Neural progenitor cell (in vitro differentiated cells): Measurements from ENCODE around the gene SGCD. TPM values are rescaled to one million over a fixed set of nuclear protein-coding genes. Genes with fewer than 3 reads are reported as not detected.

Experiments
- DNase-seq: peaks from one replicate; pipeline ENCODE4 v3.0.0-alpha.2; 2016; ENCODE audit warnings: low spot score
- H2AFZ ChIP-seq: fragments of 200-600 bp; sonication (generic); replicated peaks from 2 replicates; pipeline ENCODE4 v1.6.1; 2016; ENCODE audit warnings: antibody characterized with exemption
- H3F3A ChIP-seq: fragments of 200-600 bp; sonication (generic); 2 replicates; pipeline ENCODE4 v1.6.1; 2016; ENCODE audit warnings: antibody characterized with exemption, low read depth
- H3K27ac ChIP-seq: fragments of 200-600 bp; sonication (generic); 2 replicates; pipeline ENCODE4 v1.5.1; 2016; ENCODE audit warnings: mild to moderate bottlenecking
- H3K27me3 ChIP-seq: fragments of 200-600 bp; sonication (generic); 2 replicates; pipeline ENCODE4 v1.6.1; 2016; ENCODE audit warnings: mild to moderate bottlenecking, moderate library complexity
- H3K36me3 ChIP-seq: fragments of 200-600 bp; sonication (generic); 2 replicates; pipeline ENCODE4 v1.5.1; 2016
- H3K4me1 ChIP-seq: fragments of 200-600 bp; sonication (generic); 2 replicates; pipeline ENCODE4 v1.6.1; 2016; ENCODE audit warnings: mixed run types
- H3K4me2 ChIP-seq: fragments of 200-600 bp; sonication (generic); 2 replicates; pipeline ENCODE4 v1.6.1; 2016
- H3K4me3 ChIP-seq: fragments of 200-600 bp; sonication (generic); 2 replicates; pipeline ENCODE4 v1.5.1; 2016
- H3K79me2 ChIP-seq: fragments of 200-600 bp; sonication (generic); 2 replicates; pipeline ENCODE4 v1.6.1; 2016; ENCODE audit warnings: low read depth
- H3K9ac ChIP-seq: fragments of 200-600 bp; sonication (generic); 2 replicates; pipeline ENCODE4 v1.6.1; 2016
- H3K9me3 ChIP-seq: fragments of 200-600 bp; sonication (generic); 2 replicates; pipeline ENCODE4 v1.5.1; 2016; ENCODE audit warnings: low read depth
- H4K20me1 ChIP-seq: fragments of 200-600 bp; sonication (generic); 2 replicates; pipeline ENCODE4 v1.6.1; 2016; ENCODE audit warnings: low read depth
- H3K27ac Mint-ChIP-seq: 3 replicates; pipeline ENCODE4 v1.8.0; 2021; ENCODE audit warnings: mixed read lengths
- H3K27me3 Mint-ChIP-seq: 2 replicates; pipeline ENCODE4 v1.8.0; 2022; ENCODE audit warnings: low read depth, mild to moderate bottlenecking, inconsistent platforms, moderate library complexity, mixed read lengths; ENCODE audit not compliant: insufficient read depth
- H3K36me3 Mint-ChIP-seq: 3 replicates; pipeline ENCODE4 v1.8.0; 2021; ENCODE audit warnings: mixed read lengths
- H3K4me1 Mint-ChIP-seq: 3 replicates; pipeline ENCODE4 v1.8.0; 2021; ENCODE audit warnings: mixed read lengths
- H3K4me3 Mint-ChIP-seq: 3 replicates; pipeline ENCODE4 v1.8.0; 2021; ENCODE audit warnings: mild to moderate bottlenecking, moderate library complexity, mixed read lengths
- H3K9me3 Mint-ChIP-seq: 3 replicates; pipeline ENCODE4 v1.8.0; 2020; ENCODE audit warnings: mixed read lengths
- CTCF ChIP-seq: fragments of 200-600 bp; sonication (generic); IDR thresholded peaks from 2 replicates; pipeline ENCODE4 v1.5.1; 2017; ENCODE audit warnings: antibody characterized with exemption, mild to moderate bottlenecking
- EZH2 ChIP-seq: fragments of 200-600 bp; sonication (generic); IDR thresholded peaks from 2 replicates; pipeline ENCODE4 v1.6.1; 2017; ENCODE audit warnings: antibody characterized with exemption, mild to moderate bottlenecking, moderate library complexity
- EZH2phosphoT487 ChIP-seq: fragments of 200-600 bp; sonication (generic); IDR thresholded peaks from 2 replicates; pipeline ENCODE4 v1.6.1; 2017; ENCODE audit warnings: antibody characterized with exemption
- total RNA-seq: library from RNA; depleted of rRNA; stranded (reverse); fragments of >200 nt; gene quantifications from 2 replicates; pipeline ENCODE4 v1.2.3, GENCODE V29; 2015; ENCODE audit warnings: low replicate concordance

SGCD gene
- total RNA-seq, 1 donor from 2014 or later = not detected

- Mint-ChIP-seq H3K4me1 (no peaks in the 10 kb centered on the region), H3K27ac (no peak overlapping the region), H3K4me3 (no peak overlapping the region), H3K36me3 (no peaks in the 10 kb centered on the region), H3K9me3 (no peaks in the 10 kb centered on the region), H3K27me3 (peaks cover 2% of the 10 kb centered on the region)
- Histone ChIP-seq H3K79me2 (no peaks in the 10 kb centered on the region), H3K27me3 (no peaks in the 10 kb centered on the region), H3F3A (no peaks in the 10 kb centered on the region), H4K20me1 (no peaks in the 10 kb centered on the region), H3K4me3 (no peak overlapping the region), H3K9me3 (no peaks in the 10 kb centered on the region), H2AFZ (no peak overlapping the region), H3K4me2 (no peak overlapping the region), H3K4me1 (no peaks in the 10 kb centered on the region), H3K9ac (no peak overlapping the region), H3K27ac (no peak overlapping the region), H3K36me3 (no peaks in the 10 kb centered on the region)
- no peak for DNase-seq
- no peak for TF ChIP-seq CTCF
- TF ChIP-seq EZH2phosphoT487 = no peak
- TF ChIP-seq EZH2 = no peak
Measured at GRCh38 chr5:156617426-156617825, 290.5 kb downstream of the SGCD start.

GRCh38 chr5:156618601-156619000 lies 291.6 kb downstream of the SGCD start:
- Histone ChIP-seq H4K20me1 (no peaks in the 10 kb centered on the region), H2AFZ (no peak overlapping the region), H3K79me2 (no peaks in the 10 kb centered on the region), H3K9me3 (no peaks in the 10 kb centered on the region), H3K4me2 (no peak overlapping the region), H3K27me3 (no peaks in the 10 kb centered on the region), H3K4me3 (no peak overlapping the region), H3F3A (no peaks in the 10 kb centered on the region), H3K36me3 (no peaks in the 10 kb centered on the region), H3K9ac (no peak overlapping the region), H3K4me1 (no peaks in the 10 kb centered on the region), H3K27ac (no peak overlapping the region)
- Mint-ChIP-seq H3K27ac (no peak overlapping the region), H3K36me3 (no peaks in the 10 kb centered on the region), H3K27me3 (peaks cover 2% of the 10 kb centered on the region), H3K9me3 (no peaks in the 10 kb centered on the region), H3K4me3 (no peak overlapping the region), H3K4me1 (peaks cover 6% of the 10 kb centered on the region)
- DNase-seq = no peak
- no peak for TF ChIP-seq EZH2phosphoT487
- no peak for TF ChIP-seq CTCF
- no peak for TF ChIP-seq EZH2

GRCh38 chr5:156621719-156622118 lies 294.8 kb downstream of the SGCD start:
- H3K79me2 ChIP-seq = no peaks in the 10 kb centered on the region
- H3K4me1 ChIP-seq = no peaks in the 10 kb centered on the region
- no peak overlapping the region for H3K27ac ChIP-seq
- DNase-seq = no peak
- H3K27ac Mint-ChIP-seq = no peak overlapping the region
- H2AFZ ChIP-seq = no peak overlapping the region
- no peaks in the 10 kb centered on the region for H3K27me3 ChIP-seq
- H3K9ac ChIP-seq = no peak overlapping the region
- no peak overlapping the region for H3K4me3 Mint-ChIP-seq
- no peaks in the 10 kb centered on the region for H4K20me1 ChIP-seq
- no peak overlapping the region for H3K4me3 ChIP-seq
- no peaks in the 10 kb centered on the region for H3K9me3 Mint-ChIP-seq
- no peaks in the 10 kb centered on the region for H3K9me3 ChIP-seq
- H3K4me2 ChIP-seq = no peak overlapping the region
- H3K27me3 Mint-ChIP-seq = peaks cover 2% of the 10 kb centered on the region
- H3K4me1 Mint-ChIP-seq = peaks cover 8% of the 10 kb centered on the region
- no peaks in the 10 kb centered on the region for H3K36me3 ChIP-seq
- no peaks in the 10 kb centered on the region for H3K36me3 Mint-ChIP-seq
- no peaks in the 10 kb centered on the region for H3F3A ChIP-seq
- TF ChIP-seq CTCF (no peak), EZH2phosphoT487 (no peak), EZH2 (no peak)
